PFSK-1 (cell line): ENCODE data around the gene ACAD11.

Source experiments
- FOXP2 ChIP-seq: optimal IDR thresholded peaks from 2 replicates; pipeline ENCODE3; 2011; ENCODE audit warnings: borderline replicate concordance, control low read depth, inconsistent platforms; ENCODE audit not compliant: insufficient read depth; ENCODE audit errors: extremely low read length, extremely low read depth
- POLR2AphosphoS5 ChIP-seq: IDR thresholded peaks from 2 replicates; pipeline ENCODE4 v1.6.1; 2012; ENCODE audit warnings: low read depth, mild to moderate bottlenecking, control low read depth, low read length, moderate library complexity
- SIN3A ChIP-seq: IDR thresholded peaks from 2 replicates; pipeline ENCODE4 v1.6.1; 2012; ENCODE audit warnings: mild to moderate bottlenecking, low read length, moderate library complexity, borderline replicate concordance; ENCODE audit not compliant: insufficient read depth
- TAF1 ChIP-seq: IDR thresholded peaks from 2 replicates; pipeline ENCODE4 v1.6.1; 2012; ENCODE audit warnings: low read length, control low read depth, borderline replicate concordance; ENCODE audit not compliant: insufficient read depth
- TF ChIP-seq, protein P1 (sequence below), 2 experiments: IDR thresholded peaks; 2 replicates each; pipeline versions ENCODE4 v1.6.1 to v1.8.0; 2011 to 2012; ENCODE audit warnings: low read depth in 2 of 2, low read length in 2 of 2, control low read depth in 1 of 2, inconsistent platforms in 1 of 2, mild to moderate bottlenecking in 1 of 2, moderate library complexity in 1 of 2; ENCODE audit not compliant: insufficient read depth in 1 of 2

The ACAD11 gene

DNA sequence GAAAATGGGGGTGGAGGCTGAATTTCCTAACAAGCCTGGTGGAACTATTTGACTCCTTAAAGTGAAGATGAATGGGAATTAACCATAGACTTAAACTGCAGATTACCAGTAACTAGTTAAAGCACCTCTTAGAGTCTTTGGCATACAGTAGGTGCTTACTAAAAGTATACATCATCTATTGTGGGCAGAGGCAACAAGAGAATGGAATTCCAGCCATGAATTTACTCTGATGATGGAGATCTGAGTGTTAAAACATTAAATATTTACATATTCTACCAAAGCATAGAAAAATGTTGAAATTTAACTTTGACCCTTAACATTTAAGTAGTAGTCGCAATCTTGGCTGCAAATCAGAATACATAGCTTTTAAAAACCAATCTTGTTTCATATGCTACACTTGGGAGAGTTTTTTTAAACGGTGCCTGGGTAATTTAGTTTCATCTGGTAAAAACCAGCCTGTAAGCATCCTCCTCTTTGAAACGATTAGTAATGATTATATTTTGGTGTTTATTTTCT, 5.7 kb upstream of the ACAD11 start:
- TF ChIP-seq SIN3A (no peak), POLR2AphosphoS5 (no peak), TAF1 (no peak), FOXP2 (no peak)
- TF ChIP-seq, protein P1, sequence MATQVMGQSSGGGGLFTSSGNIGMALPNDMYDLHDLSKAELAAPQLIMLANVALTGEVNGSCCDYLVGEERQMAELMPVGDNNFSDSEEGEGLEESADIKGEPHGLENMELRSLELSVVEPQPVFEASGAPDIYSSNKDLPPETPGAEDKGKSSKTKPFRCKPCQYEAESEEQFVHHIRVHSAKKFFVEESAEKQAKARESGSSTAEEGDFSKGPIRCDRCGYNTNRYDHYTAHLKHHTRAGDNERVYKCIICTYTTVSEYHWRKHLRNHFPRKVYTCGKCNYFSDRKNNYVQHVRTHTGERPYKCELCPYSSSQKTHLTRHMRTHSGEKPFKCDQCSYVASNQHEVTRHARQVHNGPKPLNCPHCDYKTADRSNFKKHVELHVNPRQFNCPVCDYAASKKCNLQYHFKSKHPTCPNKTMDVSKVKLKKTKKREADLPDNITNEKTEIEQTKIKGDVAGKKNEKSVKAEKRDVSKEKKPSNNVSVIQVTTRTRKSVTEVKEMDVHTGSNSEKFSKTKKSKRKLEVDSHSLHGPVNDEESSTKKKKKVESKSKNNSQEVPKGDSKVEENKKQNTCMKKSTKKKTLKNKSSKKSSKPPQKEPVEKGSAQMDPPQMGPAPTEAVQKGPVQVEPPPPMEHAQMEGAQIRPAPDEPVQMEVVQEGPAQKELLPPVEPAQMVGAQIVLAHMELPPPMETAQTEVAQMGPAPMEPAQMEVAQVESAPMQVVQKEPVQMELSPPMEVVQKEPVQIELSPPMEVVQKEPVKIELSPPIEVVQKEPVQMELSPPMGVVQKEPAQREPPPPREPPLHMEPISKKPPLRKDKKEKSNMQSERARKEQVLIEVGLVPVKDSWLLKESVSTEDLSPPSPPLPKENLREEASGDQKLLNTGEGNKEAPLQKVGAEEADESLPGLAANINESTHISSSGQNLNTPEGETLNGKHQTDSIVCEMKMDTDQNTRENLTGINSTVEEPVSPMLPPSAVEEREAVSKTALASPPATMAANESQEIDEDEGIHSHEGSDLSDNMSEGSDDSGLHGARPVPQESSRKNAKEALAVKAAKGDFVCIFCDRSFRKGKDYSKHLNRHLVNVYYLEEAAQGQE (IDR thresholded peaks at IDR 0.05; ENCODE audit: insufficient read depth in 1 of 2, low read depth in 2 of 2, low read length in 2 of 2), result no peak

GRCh38 chr3:132662212-132662611, 2.6 kb upstream of the ACAD11 start:
- TF ChIP-seq POLR2AphosphoS5 (no peak), TAF1 (no peak), SIN3A (no peak), FOXP2 (no peak)
- TF ChIP-seq, protein P1 (IDR thresholded peaks at IDR 0.05; ENCODE audit: insufficient read depth in 1 of 2, low read depth in 2 of 2, low read length in 2 of 2), result no peak

DNA sequence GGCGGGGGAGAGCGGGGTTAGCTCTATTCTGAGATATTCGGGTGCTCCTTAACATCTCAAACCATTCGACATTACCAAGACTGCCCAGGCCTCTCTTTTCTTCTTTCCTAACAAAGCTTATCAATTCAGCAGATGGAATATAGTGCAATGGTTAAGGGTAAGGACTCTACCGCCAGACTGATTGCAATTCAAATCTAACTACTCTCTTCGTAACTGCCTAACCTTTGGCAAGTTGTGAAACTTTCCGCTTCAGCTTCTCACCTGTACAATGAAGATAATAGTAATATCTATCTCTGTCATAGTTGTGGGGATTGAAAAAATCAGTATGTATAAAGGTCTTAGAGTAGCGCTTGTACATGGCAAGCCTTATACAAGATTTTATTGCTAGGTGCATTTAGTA, 1.5 kb upstream of the ACAD11 start:
- TF ChIP-seq POLR2AphosphoS5 (no peak), SIN3A (no peak), FOXP2 (no peak), TAF1 (no peak)
- TF ChIP-seq, protein P1 (IDR thresholded peaks at IDR 0.05; ENCODE audit: insufficient read depth in 1 of 2, low read depth in 2 of 2, low read length in 2 of 2), result no peak

GRCh38 chr3:132660811-132661070, 1.1 kb upstream of the ACAD11 start:
- TF ChIP-seq, protein P1 (IDR thresholded peaks at IDR 0.05; ENCODE audit: insufficient read depth in 1 of 2, low read depth in 2 of 2, low read length in 2 of 2), result no peak

DNA sequence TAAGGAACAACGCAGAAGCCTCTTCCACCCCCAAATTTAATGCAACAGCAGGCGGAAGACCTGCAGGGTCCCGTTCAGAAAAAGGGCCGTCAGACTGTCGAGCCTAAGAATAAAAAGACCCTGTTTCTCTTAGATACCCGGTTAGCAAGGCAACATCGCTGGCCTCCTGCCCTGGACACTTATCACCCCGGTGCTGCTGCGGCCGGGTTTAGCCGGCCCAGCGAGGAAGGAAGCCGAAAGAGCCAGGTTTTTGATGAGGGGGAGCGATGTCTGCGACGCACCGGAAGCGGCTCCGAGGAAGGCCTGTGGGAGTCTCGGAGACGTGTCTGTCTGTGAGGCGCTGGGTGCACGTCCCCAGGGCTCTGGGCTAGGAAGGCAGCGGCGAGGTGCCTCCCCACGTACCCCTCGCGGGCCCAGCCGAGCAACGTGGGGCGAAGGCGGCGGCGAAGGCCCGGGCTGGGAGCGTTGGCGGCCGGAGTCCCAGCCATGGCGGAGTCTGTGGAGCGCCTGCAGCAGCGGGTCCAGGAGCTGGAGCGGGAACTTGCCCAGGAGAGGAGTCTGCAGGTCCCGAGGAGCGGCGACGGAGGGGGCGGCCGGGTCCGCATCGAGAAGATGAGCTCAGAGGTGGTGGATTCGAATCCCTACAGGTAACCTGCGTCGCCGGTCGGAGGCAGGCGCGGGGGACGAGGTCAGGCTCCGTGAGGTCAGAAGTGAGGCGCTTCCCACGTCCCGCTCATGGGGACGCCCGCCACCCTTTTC, 622 bp upstream of the ACAD11 start, which contains the start of gene UBA5:
TSS of gene UBA5 (plus strand) at position 278 of the 759 bp plus-strand sequence. CDS start at position 487, 209 bp downstream.
- TF ChIP-seq POLR2AphosphoS5 (no peak; the same call in 1 of the 2 replicates), SIN3A (no peak), FOXP2 (no peak), TAF1 (no peak)
- TF ChIP-seq, protein P1 (IDR thresholded peaks at IDR 0.05; ENCODE audit: insufficient read depth in 1 of 2, low read depth in 2 of 2, low read length in 2 of 2), result no peak; a peak in 1 of 4 replicates
